G401 (cell line): Measurements from ENCODE around the gene TH. TPM values are rescaled to one million over a fixed set of nuclear protein-coding genes. Genes with fewer than 3 reads are reported as not detected.
"Not testable (repeated sequence)": the region's sequence is repeated elsewhere in the genome, so short reads cannot be mapped to it uniquely, and the experiment has no call there.

Experiments
- DNase-seq: peaks from one replicate; pipeline ENCODE4 v3.0.0-alpha.2; 2015; ENCODE audit warnings: low spot score
- in situ Hi-C: cut with HindIII; loops from 2 replicates; pipeline ENCODE4 v1.10.0; 2016; ENCODE audit warnings: low sequenced_read_pairs, mixed read lengths
- total RNA-seq: library from RNA; depleted of rRNA; stranded (reverse); fragments of >200 nt; shearing (Covaris generic); gene quantifications from 2 replicates; pipeline ENCODE4 v1.2.3, GENCODE V29; 2014; rRNA removed

Gene TH
- total RNA-seq, 1 experiment from 2014 or later: not detected

DNA sequence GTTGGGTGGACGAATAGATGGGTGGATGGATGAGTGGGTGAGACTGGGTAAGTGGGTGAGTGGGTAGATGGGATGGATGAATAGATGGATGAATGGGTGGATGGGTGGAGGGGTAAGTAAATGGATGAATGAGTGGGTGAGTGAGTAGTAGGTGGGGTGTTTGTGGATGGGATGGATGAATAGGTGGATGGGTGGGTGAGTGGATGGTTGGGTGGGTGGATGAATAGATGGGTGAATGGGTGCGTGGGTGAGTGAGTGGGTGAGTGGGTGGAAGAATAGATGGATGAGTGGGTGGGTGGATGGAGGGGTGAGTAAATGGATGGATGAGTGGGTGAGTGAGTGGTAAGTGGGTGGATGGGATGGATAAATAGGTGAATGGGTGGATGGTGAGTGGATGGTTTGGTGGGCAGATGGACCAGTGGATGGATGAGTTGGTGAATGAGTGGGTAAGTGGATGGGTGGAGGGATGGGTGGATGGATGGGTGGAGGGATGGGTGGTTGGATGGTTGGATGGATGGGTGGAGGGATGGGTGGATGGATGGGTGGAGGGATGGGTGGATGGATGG lies 45.0 kb downstream of the TH start:
- in situ Hi-C loops: no loop called here
- DNase-seq: no peak

DNA sequence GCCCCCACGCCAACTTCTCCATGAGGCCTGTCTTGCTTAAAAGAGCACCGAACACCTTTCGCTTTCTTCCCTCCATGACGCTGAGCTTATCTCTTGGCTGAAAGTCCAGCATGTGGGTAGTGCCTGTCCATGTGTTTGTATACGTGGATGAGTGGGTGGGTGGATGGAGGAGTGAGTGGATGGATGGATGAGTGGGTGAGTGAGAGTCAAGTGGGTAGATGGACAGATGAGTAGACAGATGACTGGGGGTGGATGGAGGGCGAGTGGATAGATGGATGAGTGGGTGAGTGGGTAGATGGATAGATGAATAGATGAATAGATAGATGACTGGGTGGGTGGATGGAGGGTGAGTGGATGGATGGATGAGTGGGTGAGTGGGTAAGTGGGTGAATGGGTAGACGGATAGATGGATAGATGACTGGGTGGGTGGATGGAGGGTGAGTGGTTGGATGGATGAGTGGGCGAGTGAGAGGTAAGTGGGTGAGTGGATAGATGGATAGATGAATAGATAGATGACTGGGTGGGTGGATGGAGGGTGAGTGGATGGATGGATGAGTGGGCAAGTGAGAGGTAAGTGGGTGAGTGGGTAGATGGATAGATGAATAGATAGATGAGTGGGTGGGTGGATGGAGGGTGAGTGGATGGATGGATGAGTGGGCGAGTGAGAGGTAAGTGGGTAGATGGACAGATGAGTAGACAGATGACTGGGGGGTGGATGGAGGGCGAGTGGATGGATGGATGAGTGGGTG lies 46.7 kb downstream of the TH start:
- in situ Hi-C loops, DNase-seq: not testable (repeated sequence)

DNA sequence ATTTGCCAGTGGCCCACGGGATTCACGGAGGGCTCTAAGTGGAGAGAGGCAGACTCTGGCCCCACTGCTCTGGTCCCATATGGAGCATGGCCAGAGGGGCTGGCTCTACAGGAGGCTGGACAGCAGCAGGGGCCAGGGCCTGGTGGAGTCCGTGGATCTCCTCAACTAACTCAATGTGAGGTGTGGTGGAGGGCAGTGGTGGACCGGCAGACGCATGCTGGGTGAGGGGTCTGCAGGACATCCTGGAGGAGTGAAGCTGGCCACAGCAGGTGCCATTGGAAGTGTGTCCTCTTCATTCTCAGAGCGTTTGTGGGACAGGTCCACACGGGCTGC lies 48.0 kb downstream of the TH start:
- DNase-seq: no peak
- in situ Hi-C loops: no loop called here

GRCh38 chr11:2122907-2123627 lies 48.5 kb downstream of the TH start:
- in situ Hi-C loops: no loop called here
- DNase-seq: no peak

DNA sequence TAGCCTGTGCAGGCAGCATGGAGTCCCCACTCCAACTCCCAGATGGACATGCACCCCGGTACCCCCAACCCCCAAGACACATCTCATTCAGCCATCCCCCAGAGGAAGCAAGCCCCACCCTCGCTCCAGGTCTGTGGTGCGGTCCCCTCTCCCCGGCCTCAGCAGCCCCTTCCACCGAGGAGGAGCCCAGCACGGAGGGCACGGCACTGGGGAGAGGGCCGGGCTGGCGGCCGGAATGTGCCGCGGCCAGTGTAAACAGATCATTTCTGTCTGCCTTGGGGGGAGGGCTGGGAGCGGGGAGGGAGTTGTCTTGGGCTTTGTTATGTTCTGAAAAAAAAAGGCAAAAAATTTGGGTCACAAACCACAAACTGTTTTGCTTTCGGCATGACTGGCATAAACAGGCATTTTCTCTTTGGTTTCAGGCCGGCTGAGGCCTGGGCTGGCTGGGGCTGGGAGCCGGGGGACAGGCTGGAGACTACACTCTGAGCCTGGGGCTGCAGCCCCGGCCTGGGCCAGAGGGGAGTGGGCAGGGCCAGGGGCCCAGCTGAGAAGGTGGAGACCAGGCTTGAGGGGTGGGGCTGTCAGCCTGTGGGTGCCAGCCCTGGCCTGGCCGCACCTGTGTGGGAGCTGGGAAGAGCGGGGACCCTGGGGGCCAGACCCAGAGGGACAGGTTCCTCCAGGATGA lies 49.3 kb downstream of the TH start:
- in situ Hi-C loops: no loop called here
- DNase-seq: no peak

- no peak for DNase-seq
- in situ Hi-C loops: no loop called here
These were observed 50.1 kb downstream of the TH start for GRCh38 chr11:2121227-2122130.

- no peak for DNase-seq
- in situ Hi-C loops: no loop called here
These were observed 51.1 kb downstream of the TH start for GRCh38 chr11:2120359-2121100.

- no peak for DNase-seq
- in situ Hi-C loops: no loop called here
These were observed 52.9 kb downstream of the TH start for GRCh38 chr11:2118677-2119076.

DNA sequence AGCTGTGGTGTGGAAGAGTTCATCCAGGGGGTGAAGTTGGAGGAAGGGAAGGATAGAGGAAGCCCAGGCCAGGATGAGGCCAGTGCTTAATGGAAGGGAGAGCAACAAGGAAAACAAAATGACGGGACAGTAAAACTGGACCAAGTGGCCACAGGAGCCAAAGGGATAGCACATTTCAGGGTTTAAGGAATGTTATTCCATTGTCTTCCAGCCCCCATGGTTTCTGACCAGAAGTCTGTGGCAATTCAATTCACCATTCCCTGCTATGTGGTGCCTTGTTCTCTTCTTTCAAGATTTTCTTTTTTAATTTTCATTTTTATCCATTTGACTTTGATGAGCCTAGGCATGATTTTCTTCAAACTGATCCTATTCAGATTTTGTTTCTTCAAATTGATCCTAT lies 54.9 kb downstream of the TH start:
- in situ Hi-C loops: no loop called here
- DNase-seq: no peak

DNA sequence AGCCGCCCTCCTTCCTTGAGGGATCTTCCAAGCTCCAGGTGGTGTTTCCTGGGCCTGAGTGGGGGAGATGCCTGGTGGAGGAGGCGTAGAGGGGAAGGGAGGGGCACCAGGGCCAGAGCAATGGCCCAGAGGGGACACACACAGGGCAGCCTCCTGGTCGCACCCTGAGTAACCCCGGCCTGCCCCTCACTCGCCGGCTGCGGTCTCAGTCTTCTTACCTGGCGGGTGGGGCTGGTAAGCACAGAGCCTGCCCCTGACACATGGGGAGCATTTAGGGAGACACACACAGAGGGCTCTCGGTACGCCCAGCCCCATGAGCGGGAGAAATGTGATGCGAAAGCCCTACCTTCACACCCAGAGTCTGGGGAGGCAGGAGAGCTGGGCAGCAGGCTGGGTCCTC lies 56.3 kb downstream of the TH start:
- no peak for DNase-seq
- in situ Hi-C loops: no loop called here

GRCh38 chr11:2114430-2115241 lies 57.0 kb downstream of the TH start:
- no peak for DNase-seq
- in situ Hi-C loops: no loop called here

Other genes with a start within 250 kb of the TH start
- 250 and 320 TPM in 2 replicates for gene MRPL23, start 224.5 kb downstream of the TH start, total RNA-seq
- 17.0 and 19.9 TPM in 2 replicates for gene H19, start 174.0 kb downstream of the TH start, total RNA-seq
- 0.06 TPM in 1 of 2 replicates, not detected in the other for gene IGF2, start 32.4 kb downstream of the TH start, total RNA-seq
- gene INS, start 10.6 kb downstream of the TH start, total RNA-seq: not detected in 2 replicates
- not detected in 2 replicates for gene ASCL2, start 98.8 kb upstream of the TH start, total RNA-seq
- not detected in 2 replicates for gene C11orf21, start 130.1 kb upstream of the TH start, total RNA-seq
- gene TSPAN32, start 130.2 kb upstream of the TH start, total RNA-seq: not detected in 2 replicates
- 61.8 and 105 TPM in 2 replicates for gene CD81, start 205.5 kb upstream of the TH start, total RNA-seq
- 44.6 and 46.1 TPM in 2 replicates for gene TSSC4, start 228.9 kb upstream of the TH start, total RNA-seq